ENCODE results near the gene RIMS1.
"Not testable (repeated sequence)": the region's sequence is repeated elsewhere in the genome, so short reads cannot be mapped to it uniquely, and the experiment has no call there.

Gene RIMS1

DNA sequence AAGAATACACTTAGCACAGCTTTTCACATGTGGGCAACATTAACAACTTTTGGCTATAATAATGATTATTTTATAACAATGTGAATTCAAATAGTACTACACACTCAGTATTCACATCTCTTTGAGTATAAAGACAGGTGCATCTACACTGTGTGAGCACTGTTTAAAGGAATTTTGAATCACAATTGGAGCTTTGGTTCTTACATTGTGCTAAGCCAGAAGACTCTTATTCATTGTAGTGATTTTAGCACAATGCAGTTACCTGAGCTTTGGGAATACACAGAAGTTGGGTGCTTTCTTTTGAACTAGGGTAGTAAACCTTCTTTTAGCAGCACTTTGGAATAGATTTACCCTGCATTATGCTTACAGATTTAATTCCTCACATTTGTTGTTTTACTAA lies 20.5 kb downstream of the RIMS1 start:
- no peak overlapping the region for H3K4me3 ChIP-seq (ENCODE audit: low read length)
- TF ChIP-seq ZNF274 (IDR thresholded peaks at IDR 0.05; ENCODE audit: low read depth, low read length): no peak

DNA sequence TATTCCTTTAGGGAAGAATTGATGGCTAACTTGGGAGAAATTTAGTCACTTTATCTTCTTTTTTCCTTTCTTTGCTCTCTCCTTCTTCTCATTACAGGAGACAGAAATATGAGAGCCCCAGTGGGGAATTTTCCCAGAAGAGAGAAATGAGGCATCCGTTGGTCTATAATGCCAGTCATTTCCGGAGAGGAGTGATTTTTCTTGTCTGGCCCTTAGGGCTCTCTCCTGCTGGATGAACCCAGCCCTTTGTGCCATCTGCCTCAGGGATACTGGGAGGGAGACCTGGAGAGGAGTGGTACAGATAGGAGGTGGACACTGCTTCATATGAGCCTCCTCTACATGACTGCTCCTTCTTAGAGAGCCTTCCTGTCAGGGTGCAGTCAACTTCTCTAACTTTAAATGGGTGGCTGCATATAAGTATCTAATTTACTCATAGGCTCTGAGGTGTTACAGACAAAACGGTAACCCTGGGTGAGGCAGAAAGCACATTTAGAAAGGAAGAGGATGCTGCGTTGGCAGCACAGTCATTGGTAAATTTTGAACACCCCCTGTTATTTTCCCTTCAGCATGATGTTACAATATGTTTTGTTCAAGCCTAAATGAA lies 21.9 kb downstream of the RIMS1 start:
- no peak overlapping the region for H3K4me3 ChIP-seq (ENCODE audit: low read length)
- no peak for TF ChIP-seq ZNF274 (IDR thresholded peaks at IDR 0.05; ENCODE audit: low read depth, low read length)

DNA sequence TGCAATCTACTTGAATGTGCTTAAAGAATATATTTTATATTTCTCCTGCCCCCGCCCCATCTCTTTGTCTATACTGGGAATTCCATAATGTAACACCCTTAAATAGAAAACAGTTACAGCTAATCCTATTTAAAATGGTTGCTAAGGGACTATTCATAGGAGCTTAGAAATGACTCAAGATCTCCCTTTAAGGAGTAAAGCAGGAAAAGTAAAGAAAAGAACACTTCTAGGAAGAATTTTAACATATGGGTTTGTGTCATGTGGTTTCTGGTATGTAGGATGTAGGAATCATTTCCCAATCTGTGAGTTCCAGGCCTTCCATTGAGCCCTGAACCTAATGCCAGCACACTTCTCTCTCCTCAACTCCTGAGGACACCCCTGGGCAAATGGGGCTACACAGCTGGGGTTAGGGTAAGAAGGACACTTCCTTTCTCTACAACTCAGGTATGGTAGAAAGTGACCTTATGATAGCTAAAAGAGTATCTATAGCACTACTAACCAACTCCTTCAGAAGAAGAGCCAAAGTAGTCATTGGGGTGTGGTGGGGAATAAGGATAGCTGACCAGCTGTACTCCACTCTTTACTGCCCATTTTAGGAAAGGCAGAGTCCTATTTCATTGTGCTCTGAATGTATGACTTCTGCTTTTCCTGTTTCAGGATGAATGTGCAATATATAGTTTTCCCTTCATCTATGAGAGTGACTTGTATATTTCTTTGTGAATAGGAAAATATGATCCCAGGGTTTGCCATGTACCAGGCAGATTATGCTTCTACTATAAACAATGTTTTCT lies 27.3 kb downstream of the RIMS1 start:
- no peak overlapping the region for H3K4me3 ChIP-seq (ENCODE audit: low read length)
- no peak for TF ChIP-seq ZNF274 (IDR thresholded peaks at IDR 0.05; ENCODE audit: low read depth, low read length)

DNA sequence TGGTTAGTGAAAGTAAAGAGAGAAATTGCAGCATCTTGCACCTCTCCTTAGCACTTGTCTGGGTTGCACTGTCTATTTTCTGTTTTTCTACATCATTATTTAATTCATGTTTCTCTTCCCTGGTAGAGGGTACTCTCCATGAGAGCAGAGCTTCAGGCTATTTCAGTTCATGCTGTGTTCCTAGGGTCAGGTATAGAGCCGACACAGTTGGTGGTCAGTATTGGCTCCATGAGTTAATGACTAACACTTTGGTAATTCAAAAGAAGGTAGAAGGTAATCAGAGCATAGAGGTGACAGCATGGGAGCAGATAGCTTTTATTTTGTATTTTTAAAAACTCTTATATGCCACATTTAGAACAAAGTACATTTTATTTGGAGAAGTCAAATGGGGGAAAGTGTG lies 42.7 kb downstream of the RIMS1 start:
- TF ChIP-seq ZNF274 (IDR thresholded peaks at IDR 0.05; ENCODE audit: low read depth, low read length): no peak

DNA sequence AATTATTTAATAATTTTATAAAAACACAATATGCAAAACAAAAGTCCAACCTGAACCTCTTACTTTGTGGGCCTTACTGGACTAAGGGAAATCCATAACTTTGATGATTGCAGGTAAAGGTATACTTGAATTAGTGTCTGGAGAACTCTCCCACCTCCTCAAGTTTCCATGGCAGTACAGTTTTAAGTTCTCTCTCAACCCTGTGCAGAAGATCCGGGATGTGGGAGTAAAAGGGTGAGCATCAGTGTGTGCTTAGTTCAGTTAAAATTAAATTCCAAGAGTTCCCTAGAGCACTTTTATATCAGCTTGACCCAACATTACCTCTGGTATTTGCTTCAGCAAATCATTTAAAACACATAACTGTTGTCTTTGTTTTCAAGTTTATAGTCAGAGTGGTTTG lies 47.5 kb downstream of the RIMS1 start:
- TF ChIP-seq ZNF274 (IDR thresholded peaks at IDR 0.05; ENCODE audit: low read depth, low read length): no peak
- no peak overlapping the region for H3K4me3 ChIP-seq (ENCODE audit: low read length)

More for the DNA sequence above, 42.7 kb downstream of the RIMS1 start:
- H3K4me3 ChIP-seq (ENCODE audit: low read length): no peak overlapping the region

DNA sequence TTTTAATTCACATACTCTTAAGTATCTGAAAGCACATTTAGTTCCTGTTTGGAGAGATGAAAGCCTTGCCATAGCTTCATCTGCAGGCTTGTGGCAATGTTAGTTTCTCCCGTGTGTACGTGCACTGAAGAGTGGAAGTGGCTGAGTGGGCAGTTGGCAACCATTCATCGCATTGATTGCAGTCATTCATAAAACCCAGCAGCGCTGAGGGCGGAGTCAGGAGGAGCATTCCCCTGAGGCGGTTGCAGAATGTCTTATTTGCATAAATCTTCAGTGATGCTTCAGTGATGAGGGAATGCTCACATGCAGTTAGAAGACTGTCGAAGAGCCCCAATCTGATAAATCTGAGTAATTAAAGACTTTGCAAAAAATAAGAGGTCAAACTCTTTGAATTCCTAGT lies 79.1 kb downstream of the RIMS1 start:
- no peak overlapping the region for H3K4me3 ChIP-seq (ENCODE audit: low read length)
- TF ChIP-seq ZNF274 (IDR thresholded peaks at IDR 0.05; ENCODE audit: low read depth, low read length): no peak

DNA sequence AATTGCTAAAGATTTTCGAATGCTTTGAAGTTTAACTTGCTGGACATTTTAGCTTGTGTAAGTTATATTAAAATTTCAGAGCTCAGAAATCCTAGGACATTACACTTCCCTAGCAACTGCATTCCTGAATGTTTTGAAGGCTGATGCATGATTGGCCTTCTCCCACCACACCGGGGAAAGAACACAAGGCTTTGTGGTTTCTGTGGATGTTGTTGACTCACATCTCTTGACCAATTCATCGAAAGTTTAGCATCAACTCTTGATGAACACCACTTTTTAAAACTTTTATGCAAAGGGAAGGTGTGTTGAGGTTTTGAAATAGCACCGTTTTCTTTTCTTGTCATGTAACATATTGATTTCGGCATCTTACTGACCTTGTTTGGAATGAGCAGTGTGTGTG lies 81.1 kb downstream of the RIMS1 start:
- no peak overlapping the region for H3K4me3 ChIP-seq (ENCODE audit: low read length)
- TF ChIP-seq ZNF274 (IDR thresholded peaks at IDR 0.05; ENCODE audit: low read depth, low read length): no peak

GRCh38 chr6:71977884-71978283 lies 91.5 kb downstream of the RIMS1 start:
- no peak overlapping the region for H3K4me3 ChIP-seq (ENCODE audit: low read length)
- no peak for TF ChIP-seq ZNF274 (IDR thresholded peaks at IDR 0.05; ENCODE audit: low read depth, low read length)

DNA sequence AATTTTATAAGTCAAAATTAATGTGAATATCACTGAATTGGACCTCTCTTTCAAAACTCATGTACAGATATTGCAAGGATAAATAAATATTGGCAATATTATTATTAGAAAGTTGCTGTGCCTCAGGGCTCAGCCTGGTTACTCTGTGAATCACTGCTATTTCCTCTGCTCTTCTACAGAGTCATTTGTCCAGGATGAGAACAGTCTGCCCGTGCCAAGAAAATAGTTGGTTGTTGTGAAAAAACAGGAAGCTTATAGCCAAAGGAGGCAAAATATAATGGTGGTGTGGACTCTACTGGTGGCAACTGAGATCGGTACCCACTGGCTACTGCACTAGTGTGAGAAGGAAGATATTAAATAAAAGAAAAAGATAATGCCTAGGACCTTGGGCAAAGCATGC lies 93.6 kb downstream of the RIMS1 start:
- TF ChIP-seq ZNF274 (IDR thresholded peaks at IDR 0.05; ENCODE audit: low read depth, low read length): no peak
- H3K4me3 ChIP-seq (ENCODE audit: low read length): no peak overlapping the region

DNA sequence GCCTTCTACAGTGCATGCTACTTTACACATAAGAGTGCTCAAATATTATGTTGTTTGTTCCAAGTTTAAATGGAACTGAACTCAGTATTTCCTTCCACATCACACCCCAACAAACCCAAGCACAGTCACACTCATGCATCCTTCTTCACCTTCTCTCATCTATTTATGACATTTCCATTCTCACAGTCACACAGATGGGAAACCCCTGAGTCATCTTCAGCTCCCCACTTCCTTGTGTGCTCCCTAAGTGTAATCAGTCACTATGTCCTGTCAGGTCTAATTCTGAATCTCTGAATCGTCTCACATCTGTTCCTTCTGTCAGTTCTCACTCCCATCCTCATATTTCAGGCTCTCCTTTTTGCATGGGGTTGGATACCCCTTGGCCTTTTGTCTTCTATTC lies 96.0 kb downstream of the RIMS1 start:
- no peak overlapping the region for H3K4me3 ChIP-seq (ENCODE audit: low read length)
- TF ChIP-seq ZNF274 (IDR thresholded peaks at IDR 0.05; ENCODE audit: low read depth, low read length): no peak

- no peak overlapping the region for H3K4me3 ChIP-seq (ENCODE audit: low read length)
- TF ChIP-seq ZNF274 (IDR thresholded peaks at IDR 0.05; ENCODE audit: low read depth, low read length): no peak
These were observed 96.8 kb downstream of the RIMS1 start for GRCh38 chr6:71983131-71983530.

- TF ChIP-seq ZNF274 (IDR thresholded peaks at IDR 0.05; ENCODE audit: low read depth, low read length): no peak
- H3K4me3 ChIP-seq (ENCODE audit: low read length): no peak overlapping the region
These were observed 108.4 kb downstream of the RIMS1 start for GRCh38 chr6:71994705-71995271.

GRCh38 chr6:71997341-71997740 lies 111.0 kb downstream of the RIMS1 start:
- H3K4me3 ChIP-seq (ENCODE audit: low read length): no peak overlapping the region
- TF ChIP-seq ZNF274 (IDR thresholded peaks at IDR 0.05; ENCODE audit: low read depth, low read length): no peak

DNA sequence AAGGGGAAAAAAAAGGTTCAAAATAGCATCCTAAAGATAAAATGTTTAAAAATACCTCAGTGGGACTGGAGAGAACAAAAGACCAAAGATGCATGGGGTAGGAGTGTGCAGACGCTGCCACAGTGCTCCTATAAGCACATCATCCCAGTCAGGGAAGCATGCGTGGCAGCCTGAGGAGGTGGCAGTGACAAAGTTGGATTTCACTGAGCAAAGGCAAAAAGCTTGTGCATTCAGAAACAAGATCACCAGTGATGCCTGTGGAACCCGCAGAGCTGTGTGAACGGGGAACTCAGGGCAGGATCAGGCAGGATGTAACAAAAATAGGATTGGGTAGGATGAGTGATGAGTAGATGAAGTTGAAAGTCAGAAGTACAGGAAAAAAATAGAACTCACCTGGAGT lies 116.1 kb downstream of the RIMS1 start:
- H3K4me3 ChIP-seq (ENCODE audit: low read length): no peak overlapping the region
- no peak for TF ChIP-seq ZNF274 (IDR thresholded peaks at IDR 0.05; ENCODE audit: low read depth, low read length)

DNA sequence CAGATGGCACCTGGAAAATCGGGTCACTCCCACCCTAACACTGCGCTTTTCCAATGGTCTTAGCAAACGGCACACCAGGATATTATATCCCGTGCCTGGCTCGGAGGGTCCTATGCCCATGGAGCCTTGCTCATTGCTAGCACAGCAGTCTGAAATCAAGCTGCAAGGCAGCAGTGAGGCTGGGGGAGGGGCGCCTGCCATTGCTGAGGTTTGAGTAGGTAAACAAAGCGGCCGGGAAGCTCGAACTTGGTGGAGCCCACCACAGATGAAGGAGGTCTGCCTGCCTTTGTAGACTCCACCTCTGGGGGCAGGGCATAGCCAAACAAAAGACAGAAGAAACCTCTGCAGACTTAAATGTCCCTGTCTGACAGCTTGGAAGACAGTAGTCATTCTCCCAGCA lies 120.2 kb downstream of the RIMS1 start:
- H3K4me3 ChIP-seq (ENCODE audit: low read length): not testable (repeated sequence)

All from GM08714 (cell line).